ENCODE results near the gene MXI1. TPM values are rescaled to one million over a fixed set of nuclear protein-coding genes. Genes with fewer than 3 reads are reported as not detected.
A peak's percentile ranks its signal among the peaks of the same experiment; 100 is the strongest.
"Not testable (repeated sequence)": the region's sequence is repeated elsewhere in the genome, so short reads cannot be mapped to it uniquely, and the experiment has no call there.

The MXI1 gene
- total RNA-seq, 2 experiments from 2014 or later, result 29.8 to 33.2 TPM

DNA sequence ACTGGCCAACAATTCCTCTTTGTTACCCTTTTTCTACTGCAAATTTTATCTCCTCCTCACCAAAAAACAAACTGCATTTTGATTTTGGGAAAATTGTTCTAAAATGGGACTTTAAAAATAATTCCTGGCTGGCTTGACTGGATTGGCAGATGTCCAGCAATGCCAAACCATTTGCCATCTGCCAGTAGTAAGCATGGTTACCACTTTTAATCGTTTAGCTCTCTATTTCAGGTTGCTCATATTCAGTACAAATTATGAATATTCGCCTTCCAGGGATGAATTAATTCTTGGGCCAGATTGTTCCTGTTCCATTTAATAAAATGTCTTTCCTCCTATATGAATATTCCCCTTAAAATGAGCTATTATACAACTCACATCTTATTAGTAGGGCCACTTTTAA lies 61.6 kb downstream of the MXI1 start:
- Mint-ChIP-seq H3K9me3 (no peaks in the 10 kb centered on the region), H3K4me3 (peak overlapping the region; percentile 81), H3K27ac (peak overlapping the region; percentile 78), H3K36me3 (peaks cover 4% of the 10 kb centered on the region), H3K27me3 (peaks cover 3% of the 10 kb centered on the region), H3K4me1 (peaks cover 25% of the 10 kb centered on the region)
- ATAC-seq (ENCODE audit: low read depth) (no peak), DNase-seq (no peak)
- POLR2A ChIA-PET, result no interaction called here

GRCh38 chr10:110269374-110270318 lies 62.2 kb downstream of the MXI1 start:
- POLR2A ChIA-PET, result no interaction called here

DNA sequence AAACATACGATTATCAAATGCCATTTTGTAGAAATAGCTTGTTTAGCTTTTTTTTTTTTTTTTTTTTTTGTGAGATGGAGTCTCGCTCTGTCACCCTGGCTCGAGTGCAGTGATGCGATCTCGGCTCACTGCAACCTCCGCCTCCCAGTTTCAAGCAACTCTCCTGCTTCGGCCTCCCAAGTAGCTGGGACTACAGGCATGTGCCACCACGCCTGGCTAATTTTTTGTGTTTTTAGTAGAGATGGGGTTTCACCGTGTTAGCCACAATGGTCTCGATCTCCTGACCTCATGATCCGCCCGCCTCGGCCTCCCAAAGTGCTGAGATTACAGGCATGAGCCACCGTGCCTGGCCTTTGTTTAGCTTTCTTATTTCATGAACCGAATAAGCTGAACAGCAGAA lies 65.6 kb downstream of the MXI1 start:
- not testable (repeated sequence) for H3K9me3 Mint-ChIP-seq; H3K27ac Mint-ChIP-seq; ATAC-seq (ENCODE audit: low read depth); H3K4me3 Mint-ChIP-seq; H3K36me3 Mint-ChIP-seq; DNase-seq
- Mint-ChIP-seq H3K4me1 (peaks cover 28% of the 10 kb centered on the region), H3K27me3 (peaks cover 11% of the 10 kb centered on the region)
- POLR2A ChIA-PET, result interaction anchor here (0.7 kb wide), 1 partner anchor 242 kb away, joined by 6 read pairs; no protein-coding TSS in a partner anchor

More at GRCh38 chr10:110269374-110270318, 62.2 kb downstream of the MXI1 start:
- Mint-ChIP-seq H3K9me3 (no peaks in the 10 kb centered on the region), H3K4me3 (peak overlapping the region; percentile 81), H3K27ac (peak overlapping the region; percentile 78), H3K4me1 (peaks cover 25% of the 10 kb centered on the region), H3K27me3 (peaks cover 3% of the 10 kb centered on the region), H3K36me3 (peaks cover 4% of the 10 kb centered on the region)
- ATAC-seq (ENCODE audit: low read depth) (no peak), DNase-seq (no peak)

GRCh38 chr10:110273474-110273873 lies 66.1 kb downstream of the MXI1 start:
- Mint-ChIP-seq H3K9me3 (no peaks in the 10 kb centered on the region), H3K27ac (no peak overlapping the region), H3K4me3 (peak overlapping the region; percentile 58), H3K4me1 (peaks cover 30% of the 10 kb centered on the region), H3K27me3 (peaks cover 10% of the 10 kb centered on the region), H3K36me3 (peaks cover 6% of the 10 kb centered on the region)
- ATAC-seq (ENCODE audit: low read depth) (peak; percentile 68), DNase-seq (no peak)
- POLR2A ChIA-PET, result interaction anchor here (0.7 kb wide), 1 partner anchor 243 kb away, joined by 6 read pairs; no protein-coding TSS in a partner anchor

DNA sequence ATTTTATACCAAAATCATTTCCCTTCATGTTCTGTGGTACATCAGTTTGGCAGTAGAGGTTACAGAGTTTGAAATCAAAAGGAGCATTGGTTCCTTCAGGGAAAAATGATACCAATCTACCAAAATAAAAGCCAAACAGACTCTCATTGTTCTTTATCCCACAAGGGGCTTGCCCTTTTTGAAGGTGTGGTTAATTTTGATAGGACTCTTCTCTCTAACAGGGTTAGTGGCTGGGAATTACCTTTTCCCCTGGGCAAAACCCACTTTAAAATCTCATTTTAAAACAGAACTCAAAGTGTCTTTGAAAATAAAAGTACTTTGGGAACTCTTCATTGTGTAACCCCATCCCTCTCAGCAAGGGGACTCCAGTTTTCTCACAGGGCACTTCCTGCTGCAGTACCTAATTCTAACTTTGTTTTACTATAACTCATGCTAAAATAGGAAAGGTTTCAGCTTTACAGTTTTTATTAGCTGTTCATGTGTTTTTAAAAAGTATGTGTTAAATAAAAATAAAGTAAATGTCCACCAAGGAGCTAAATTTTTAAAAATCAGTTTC lies 66.7 kb downstream of the MXI1 start:
- H3K4me3 Mint-ChIP-seq, result no peak overlapping the region
- POLR2A ChIA-PET, result no interaction called here
- DNase-seq, result no peak
- H3K27ac Mint-ChIP-seq, result no peak overlapping the region
- ATAC-seq (ENCODE audit: low read depth), result no peak
- no peaks in the 10 kb centered on the region for H3K9me3 Mint-ChIP-seq
- peaks cover 8% of the 10 kb centered on the region for H3K27me3 Mint-ChIP-seq
- peaks cover 30% of the 10 kb centered on the region for H3K4me1 Mint-ChIP-seq
- H3K36me3 Mint-ChIP-seq, result peaks cover 5% of the 10 kb centered on the region

DNA sequence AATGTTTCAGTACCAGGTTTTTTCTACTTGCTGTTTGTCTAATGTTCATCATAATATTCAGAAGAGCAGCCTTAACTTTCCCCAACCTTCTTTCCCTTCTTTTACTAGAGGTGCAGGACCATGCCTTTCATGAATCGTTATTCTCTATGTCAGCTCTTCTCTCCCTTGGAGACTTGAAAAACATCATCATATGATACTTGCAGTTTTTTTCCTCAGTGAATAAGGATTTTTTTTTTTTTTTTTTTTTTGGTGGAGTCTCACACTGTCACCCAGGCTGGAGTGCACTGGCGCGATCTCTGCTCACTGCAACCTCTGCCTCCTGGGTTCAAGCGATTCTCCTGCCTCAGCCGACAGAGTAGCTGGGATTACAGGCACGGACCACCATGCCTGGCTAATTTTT lies 67.2 kb downstream of the MXI1 start:
- Mint-ChIP-seq H3K9me3 (no peaks in the 10 kb centered on the region), H3K4me3 (no peak overlapping the region), H3K4me1 (peaks cover 28% of the 10 kb centered on the region)

DNA sequence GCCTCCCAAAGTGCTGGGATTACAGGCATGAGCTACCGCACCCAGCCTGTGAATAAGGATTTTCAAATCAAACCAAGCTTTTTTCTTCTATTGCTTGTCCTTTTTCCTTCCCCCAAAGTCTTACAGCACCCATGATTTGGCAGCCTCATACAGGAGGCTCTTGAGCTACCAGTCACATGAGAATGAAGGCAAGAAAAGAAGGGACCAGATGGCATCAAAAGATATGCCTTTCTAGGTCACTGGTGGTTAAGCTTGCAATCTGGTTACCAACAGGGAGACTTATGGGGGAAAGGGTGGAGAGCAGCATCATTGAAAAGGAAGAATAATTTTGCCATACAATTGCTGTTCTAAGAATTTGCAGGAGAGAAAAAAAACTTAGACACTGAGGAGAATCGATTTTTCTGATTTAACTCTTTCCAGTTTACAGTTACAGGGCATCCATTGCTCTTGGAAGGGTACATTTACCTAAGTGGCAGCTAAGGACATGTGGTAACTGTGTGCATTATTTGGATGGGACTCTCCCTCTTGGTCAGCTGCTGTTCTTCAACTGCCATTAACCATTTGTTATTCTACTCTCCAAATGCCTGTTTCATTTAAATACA lies 67.8 kb downstream of the MXI1 start:
- no peak for ATAC-seq (ENCODE audit: low read depth)
- no peak overlapping the region for H3K4me3 Mint-ChIP-seq
- peaks cover 5% of the 10 kb centered on the region for H3K36me3 Mint-ChIP-seq
- peaks cover 8% of the 10 kb centered on the region for H3K27me3 Mint-ChIP-seq
- H3K4me1 Mint-ChIP-seq, result peaks cover 25% of the 10 kb centered on the region
- no peak for DNase-seq
- H3K27ac Mint-ChIP-seq, result no peak overlapping the region
- POLR2A ChIA-PET, result interaction anchor here (0.5 kb wide), 1 partner anchor 175 kb away, joined by 3 read pairs; no protein-coding TSS in a partner anchor
- no peaks in the 10 kb centered on the region for H3K9me3 Mint-ChIP-seq

More for the DNA sequence above, 67.2 kb downstream of the MXI1 start:
- no peak for ATAC-seq (ENCODE audit: low read depth)
- Mint-ChIP-seq H3K36me3 (peaks cover 5% of the 10 kb centered on the region), H3K27ac (no peak overlapping the region), H3K27me3 (peaks cover 8% of the 10 kb centered on the region)
- POLR2A ChIA-PET, result interaction anchor here (0.5 kb wide), 1 partner anchor 176 kb away, joined by 3 read pairs; no protein-coding TSS in a partner anchor
- no peak for DNase-seq

GRCh38 chr10:110276603-110277002 lies 69.2 kb downstream of the MXI1 start:
- Mint-ChIP-seq H3K36me3 (peaks cover 5% of the 10 kb centered on the region), H3K4me1 (peaks cover 23% of the 10 kb centered on the region), H3K27me3 (peaks cover 8% of the 10 kb centered on the region), H3K9me3 (no peaks in the 10 kb centered on the region), H3K27ac (no peak overlapping the region), H3K4me3 (no peak overlapping the region)
- POLR2A ChIA-PET, result no interaction called here
- ATAC-seq (ENCODE audit: low read depth), result no peak
- DNase-seq, result no peak

- no peak overlapping the region for H3K4me3 Mint-ChIP-seq
- POLR2A ChIA-PET, result no interaction called here
- peaks cover 8% of the 10 kb centered on the region for H3K27me3 Mint-ChIP-seq
- DNase-seq (no peak), ATAC-seq (ENCODE audit: low read depth) (no peak)
- H3K36me3 Mint-ChIP-seq, result peaks cover 5% of the 10 kb centered on the region
- peaks cover 23% of the 10 kb centered on the region for H3K4me1 Mint-ChIP-seq
- no peaks in the 10 kb centered on the region for H3K9me3 Mint-ChIP-seq
- H3K27ac Mint-ChIP-seq, result no peak overlapping the region
Observed at GRCh38 chr10:110277591-110277990, 70.2 kb downstream of the MXI1 start.

GRCh38 chr10:110278562-110279406 lies 71.4 kb downstream of the MXI1 start:
- DNase-seq, result no peak
- Mint-ChIP-seq H3K36me3 (peaks cover 3% of the 10 kb centered on the region), H3K4me3 (peak overlapping the region; percentile 2), H3K27ac (no peak overlapping the region), H3K4me1 (peaks cover 16% of the 10 kb centered on the region), H3K27me3 (peaks cover 8% of the 10 kb centered on the region), H3K9me3 (no peaks in the 10 kb centered on the region)
- POLR2A ChIA-PET, result interaction anchor here (1.0 to 1.7 kb wide), 2 partner anchors 70 to 138 kb away, joined by 4 read pairs; no protein-coding TSS in a partner anchor
- ATAC-seq (ENCODE audit: low read depth), result no peak

- peaks cover 13% of the 10 kb centered on the region for H3K4me1 Mint-ChIP-seq
- peaks cover 3% of the 10 kb centered on the region for H3K36me3 Mint-ChIP-seq
- no peaks in the 10 kb centered on the region for H3K9me3 Mint-ChIP-seq
- POLR2A ChIA-PET, result interaction anchor here (1.0 to 1.7 kb wide), 2 partner anchors 71 to 138 kb away, joined by 4 read pairs; no protein-coding TSS in a partner anchor
- ATAC-seq (ENCODE audit: low read depth) (peak; percentile 60), DNase-seq (no peak)
- H3K27ac Mint-ChIP-seq, result no peak overlapping the region
- peaks cover 8% of the 10 kb centered on the region for H3K27me3 Mint-ChIP-seq
- H3K4me3 Mint-ChIP-seq, result peak overlapping the region; percentile 2
Observed at GRCh38 chr10:110279407-110279986, 72.1 kb downstream of the MXI1 start.

DNA sequence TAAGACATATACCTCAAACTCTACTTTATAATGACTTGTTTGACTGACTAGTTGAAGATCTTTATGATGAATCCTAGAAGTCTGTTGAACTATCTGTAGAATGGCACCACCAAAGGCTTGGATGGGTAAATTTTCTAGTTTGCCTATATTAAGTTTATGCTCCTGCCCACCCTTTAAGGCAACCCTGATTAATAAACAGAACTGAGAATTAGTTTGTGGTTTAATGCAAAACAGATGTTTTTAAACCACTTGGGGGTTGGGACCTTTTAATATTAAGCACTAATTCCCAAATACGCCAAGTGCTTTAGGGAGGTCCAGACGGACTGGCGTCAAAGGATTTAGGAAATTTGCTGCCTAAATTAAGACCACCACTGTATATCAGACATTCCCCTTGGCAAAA lies 76.9 kb downstream of the MXI1 start:
- H3K36me3 Mint-ChIP-seq, result peaks cover 7% of the 10 kb centered on the region

More for the DNA sequence above, 76.9 kb downstream of the MXI1 start:
- peaks cover 2% of the 10 kb centered on the region for H3K4me1 Mint-ChIP-seq
- H3K27ac Mint-ChIP-seq, result no peak overlapping the region
- DNase-seq, result no peak
- H3K27me3 Mint-ChIP-seq, result no peaks in the 10 kb centered on the region
- no peak overlapping the region for H3K4me3 Mint-ChIP-seq
- POLR2A ChIA-PET, result no interaction called here
- ATAC-seq (ENCODE audit: low read depth), result no peak
- H3K9me3 Mint-ChIP-seq, result no peaks in the 10 kb centered on the region
